SK-N-SH treated with all-trans-retinoic acid at 6 μM for 48 hours (cell line): ENCODE results near the gene GK2.

Experiments
- ATAC-seq: fragments of 200-7000 bp; cut with Tn5 transposase; 3 replicates; pipeline ENCODE4 v1.9.1; 2020; ENCODE audit warnings: mild to moderate bottlenecking, moderate library complexity
- ARNTL ChIP-seq: fragments of 450-650 bp; formaldehyde crosslinking; IDR thresholded peaks from 2 replicates; pipeline ENCODE4 v1.5.0; 2020; ENCODE audit warnings: low read depth, mild to moderate bottlenecking, moderate library complexity, borderline replicate concordance
- BACH2 ChIP-seq: fragments of 250-450 bp; sonication (Bioruptor Pico); IDR thresholded peaks from 2 replicates; pipeline ENCODE4 v1.9.0; 2021; ENCODE audit warnings: mild to moderate bottlenecking, borderline replicate concordance
- CREB5 ChIP-seq: fragments of 250-450 bp; sonication (Bioruptor Pico); IDR thresholded peaks from 2 replicates; pipeline ENCODE4 v1.5.1; 2020; ENCODE audit warnings: low read depth, mild to moderate bottlenecking, moderate library complexity
- CSDC2 ChIP-seq: fragments of 250-450 bp; sonication (Bioruptor Pico); IDR thresholded peaks from 2 replicates; pipeline ENCODE4 v1.5.0; 2020; ENCODE audit warnings: mild to moderate bottlenecking, moderate library complexity
- CSRNP3 ChIP-seq: fragments of 250-450 bp; sonication (Bioruptor Pico); IDR thresholded peaks from 2 replicates; pipeline ENCODE4 v1.5.1; 2021; ENCODE audit warnings: mild to moderate bottlenecking, moderate library complexity
- ESRRG ChIP-seq: fragments of 250-450 bp; sonication (Bioruptor Pico); IDR thresholded peaks from 2 replicates; pipeline ENCODE4 v1.6.1; 2021; ENCODE audit warnings: mild to moderate bottlenecking
- GLIS3 ChIP-seq: fragments of 250-450 bp; sonication (Bioruptor Pico); IDR thresholded peaks from 2 replicates; pipeline ENCODE4 v1.5.0; 2020; ENCODE audit warnings: mild to moderate bottlenecking, moderate library complexity
- ISL1 ChIP-seq: fragments of 250-450 bp; sonication (Bioruptor Pico); IDR thresholded peaks from 2 replicates; pipeline ENCODE4 v2.1.2; 2022; ENCODE audit warnings: mild to moderate bottlenecking, moderate library complexity
- OSR1 ChIP-seq: fragments of 250-450 bp; sonication (Bioruptor Pico); IDR thresholded peaks from 2 replicates; pipeline ENCODE4 v1.8.0; 2022; ENCODE audit warnings: moderate library complexity, mild to moderate bottlenecking, inconsistent platforms
- POU6F1 ChIP-seq: fragments of 250-450 bp; sonication (Bioruptor Pico); IDR thresholded peaks from 2 replicates; pipeline ENCODE4 v1.8.0; 2021; ENCODE audit warnings: low read depth, mild to moderate bottlenecking, moderate library complexity, borderline replicate concordance
- RARB ChIP-seq: fragments of 250-450 bp; sonication (Bioruptor Pico); IDR thresholded peaks from 2 replicates; pipeline ENCODE4 v1.8.0; 2021; ENCODE audit warnings: mild to moderate bottlenecking, moderate library complexity
- SNAI2 ChIP-seq: fragments of 250-450 bp; sonication (Bioruptor Pico); IDR thresholded peaks from 2 replicates; pipeline ENCODE4 v1.5.0; 2020; ENCODE audit warnings: mild to moderate bottlenecking, moderate library complexity
- TOX ChIP-seq: fragments of 250-450 bp; sonication (Bioruptor Pico); IDR thresholded peaks from 2 replicates; pipeline ENCODE4 v1.8.0; 2021; ENCODE audit warnings: mild to moderate bottlenecking, moderate library complexity, borderline replicate concordance
- TSHZ2 ChIP-seq: fragments of 250-450 bp; sonication (Bioruptor Pico); IDR thresholded peaks from 2 replicates; pipeline ENCODE4 v1.5.0; 2020; ENCODE audit warnings: mild to moderate bottlenecking, moderate library complexity
- ZC3H10 ChIP-seq: fragments of 250-450 bp; sonication (Bioruptor Pico); IDR thresholded peaks from 2 replicates; pipeline ENCODE4 v1.5.1; 2021; ENCODE audit warnings: mild to moderate bottlenecking, moderate library complexity
- ZFP3 ChIP-seq: fragments of 250-450 bp; sonication (Bioruptor Pico); IDR thresholded peaks from 2 replicates; pipeline ENCODE4 v1.5.0; 2020; ENCODE audit warnings: mild to moderate bottlenecking, moderate library complexity
- ZFP30 ChIP-seq: fragments of 450-650 bp; formaldehyde crosslinking; IDR thresholded peaks from 2 replicates; pipeline ENCODE4 v1.5.0; 2022; ENCODE audit warnings: mild to moderate bottlenecking, moderate library complexity
- ZNF565 ChIP-seq: fragments of 450-650 bp; formaldehyde crosslinking; conservative IDR thresholded peaks from 2 replicates; pipeline ENCODE4 v1.5.0; 2020; ENCODE audit warnings: low read depth, mild to moderate bottlenecking, moderate library complexity
- ZNF70 ChIP-seq: fragments of 450-650 bp; formaldehyde crosslinking; IDR thresholded peaks from 2 replicates; pipeline ENCODE4 v1.5.0; 2020; ENCODE audit warnings: mild to moderate bottlenecking, moderate library complexity
- ZNF8 ChIP-seq: fragments of 450-650 bp; formaldehyde crosslinking; IDR thresholded peaks from 2 replicates; pipeline ENCODE4 v1.5.0; 2020; ENCODE audit warnings: mild to moderate bottlenecking, moderate library complexity

The GK2 gene

GRCh38 chr4:79364061-79364460 is 44.0 kb downstream of the GK2 start:
- TF ChIP-seq SNAI2 (CRISPR knock-in tag) (no peak), CREB5 (CRISPR knock-in tag) (no peak), POU6F1 (no peak), ISL1 (CRISPR knock-in tag) (no peak), ZC3H10 (CRISPR knock-in tag) (no peak), ZNF70 (CRISPR knock-in tag) (no peak)
- ATAC-seq, result no peak

GRCh38 chr4:79362626-79363025 is 45.4 kb downstream of the GK2 start:
- no peak for TF ChIP-seq ZFP3
- TF ChIP-seq OSR1, result no peak
- TF ChIP-seq ZNF565 (CRISPR knock-in tag), result no peak
- TF ChIP-seq GLIS3 (CRISPR knock-in tag), result no peak
- TF ChIP-seq CSRNP3 (CRISPR knock-in tag), result no peak
- TF ChIP-seq ZC3H10 (CRISPR knock-in tag), result no peak
- TF ChIP-seq ESRRG (CRISPR knock-in tag), result no peak
- no peak for ATAC-seq

- no peak for ATAC-seq
- TF ChIP-seq GLIS3 (CRISPR knock-in tag), result no peak
- no peak for TF ChIP-seq ZNF70 (CRISPR knock-in tag)
- TF ChIP-seq RARB (CRISPR knock-in tag), result no peak
- TF ChIP-seq CSRNP3 (CRISPR knock-in tag), result no peak
- TF ChIP-seq TOX (CRISPR knock-in tag), result no peak
- no peak for TF ChIP-seq ARNTL (CRISPR knock-in tag)
- TF ChIP-seq POU6F1, result no peak
- no peak for TF ChIP-seq CREB5 (CRISPR knock-in tag)
- no peak for TF ChIP-seq BACH2 (CRISPR knock-in tag)
- no peak for TF ChIP-seq ESRRG (CRISPR knock-in tag)
- TF ChIP-seq ZNF565 (CRISPR knock-in tag), result no peak
- TF ChIP-seq CSDC2 (CRISPR knock-in tag), result no peak
- TF ChIP-seq ISL1 (CRISPR knock-in tag), result no peak
These were observed 48.0 kb downstream of the GK2 start for GRCh38 chr4:79360006-79360405.

GRCh38 chr4:79358438-79358837 is 49.6 kb downstream of the GK2 start:
- no peak for ATAC-seq
- TF ChIP-seq GLIS3 (CRISPR knock-in tag) (0 out of 2 replicates have a peak, but pooled peaks have one; percentile 12), CREB5 (CRISPR knock-in tag) (0 out of 2 replicates have a peak, but pooled peaks have one; percentile 23), SNAI2 (CRISPR knock-in tag) (0 out of 2 replicates have a peak, but pooled peaks have one; percentile 34), ZC3H10 (CRISPR knock-in tag) (no peak), BACH2 (CRISPR knock-in tag) (no peak), ISL1 (CRISPR knock-in tag) (peak; percentile 63), ZNF8 (peak; percentile 46; the same call in 1 of the 2 replicates), POU6F1 (no peak), TSHZ2 (CRISPR knock-in tag) (peak; percentile 94), ZFP30 (CRISPR knock-in tag) (no peak)
